HEK293 (cell line): ENCODE results near the gene NTMT1.

Experiments
- BCL11B ChIP-seq: fragments of 450-650 bp; formaldehyde crosslinking; IDR thresholded peaks from 2 replicates; pipeline ENCODE4 v1.5.1; 2016; ENCODE audit warnings: low read depth, missing biosample characterization, missing genetic modification characterization
- GLIS1 ChIP-seq: fragments of 450-650 bp; formaldehyde crosslinking; IDR thresholded peaks from 2 replicates; pipeline ENCODE4 v1.5.1; 2016; ENCODE audit warnings: missing biosample characterization, missing genetic modification characterization
- KLF10 ChIP-seq: fragments of 450-650 bp; IDR thresholded peaks from 2 replicates; pipeline ENCODE4 v1.5.1; 2018; ENCODE audit warnings: missing biosample characterization, mild to moderate bottlenecking, missing genetic modification characterization
- MYNN ChIP-seq: fragments of 450-650 bp; formaldehyde crosslinking; IDR thresholded peaks from 2 replicates; pipeline ENCODE4 v1.5.1; 2016; ENCODE audit warnings: missing biosample characterization, missing genetic modification characterization, borderline replicate concordance
- SCRT1 ChIP-seq: fragments of 450-650 bp; formaldehyde crosslinking; IDR thresholded peaks from 2 replicates; pipeline ENCODE4 v1.5.1; 2016; ENCODE audit warnings: missing biosample characterization, missing genetic modification characterization, borderline replicate concordance
- TSHZ1 ChIP-seq: fragments of 450-650 bp; formaldehyde crosslinking; IDR thresholded peaks from 2 replicates; pipeline ENCODE4 v1.5.1; 2016; ENCODE audit warnings: missing biosample characterization, missing genetic modification characterization, borderline replicate concordance
- ZBTB49 ChIP-seq: fragments of 450-650 bp; formaldehyde crosslinking; IDR thresholded peaks from 2 replicates; pipeline ENCODE4 v1.5.1; 2016; ENCODE audit warnings: missing biosample characterization, missing genetic modification characterization, low read depth
- ZFP41 ChIP-seq: fragments of 450-650 bp; formaldehyde crosslinking; IDR thresholded peaks from 2 replicates; pipeline ENCODE4 v1.5.1; 2016; ENCODE audit warnings: missing biosample characterization, missing genetic modification characterization, borderline replicate concordance
- ZNF121 ChIP-seq: fragments of 450-650 bp; formaldehyde crosslinking; IDR thresholded peaks from 2 replicates; pipeline ENCODE4 v1.5.1; 2016; ENCODE audit warnings: missing biosample characterization, missing genetic modification characterization
- ZNF132 ChIP-seq: fragments of 450-650 bp; formaldehyde crosslinking; IDR thresholded peaks from 2 replicates; pipeline ENCODE4 v1.5.1; 2017; ENCODE audit warnings: missing biosample characterization, missing genetic modification characterization, borderline replicate concordance
- ZNF175 ChIP-seq: fragments of 450-650 bp; formaldehyde crosslinking; IDR thresholded peaks from 2 replicates; pipeline ENCODE4 v1.5.1; 2016; ENCODE audit warnings: missing biosample characterization, missing genetic modification characterization
- ZNF19 ChIP-seq: fragments of 450-650 bp; formaldehyde crosslinking; IDR thresholded peaks from 2 replicates; pipeline ENCODE4; 2016; ENCODE audit warnings: missing biosample characterization, missing genetic modification characterization, low read depth
- ZNF2 ChIP-seq: fragments of 450-650 bp; formaldehyde crosslinking; IDR thresholded peaks from 2 replicates; pipeline ENCODE4 v1.5.1; 2016; ENCODE audit warnings: missing biosample characterization, missing genetic modification characterization
- ZNF211 ChIP-seq: fragments of 450-650 bp; formaldehyde crosslinking; IDR thresholded peaks from 2 replicates; pipeline ENCODE4 v1.5.1; 2016; ENCODE audit warnings: low read depth, missing biosample characterization, missing genetic modification characterization
- ZNF266 ChIP-seq: fragments of 450-650 bp; formaldehyde crosslinking; IDR thresholded peaks from 2 replicates; pipeline ENCODE4 v1.5.1; 2016; ENCODE audit warnings: missing biosample characterization, missing genetic modification characterization, low read depth
- ZNF529 ChIP-seq: fragments of 450-650 bp; formaldehyde crosslinking; IDR thresholded peaks from 2 replicates; pipeline ENCODE4 v1.5.1; 2017; ENCODE audit warnings: missing genetic modification characterization, missing biosample characterization; ENCODE audit not compliant: insufficient replicate concordance
- ZNF548 ChIP-seq: fragments of 450-650 bp; formaldehyde crosslinking; IDR thresholded peaks from 2 replicates; pipeline ENCODE4 v1.5.1; 2016; ENCODE audit warnings: missing biosample characterization, missing genetic modification characterization
- ZNF549 ChIP-seq: fragments of 450-650 bp; IDR thresholded peaks from 2 replicates; pipeline ENCODE4 v1.5.1; 2018; ENCODE audit warnings: missing biosample characterization, missing genetic modification characterization, mild to moderate bottlenecking, inconsistent platforms, moderate library complexity
- ZNF555 ChIP-seq: fragments of 450-650 bp; formaldehyde crosslinking; conservative IDR thresholded peaks from 2 replicates; pipeline ENCODE4 v1.5.1; 2017; ENCODE audit warnings: missing biosample characterization, mild to moderate bottlenecking, missing genetic modification characterization, inconsistent platforms
- ZNF660 ChIP-seq: fragments of 450-650 bp; IDR thresholded peaks from 2 replicates; pipeline ENCODE4 v1.5.1; 2018; ENCODE audit warnings: missing biosample characterization, mild to moderate bottlenecking, missing genetic modification characterization
- ZNF76 ChIP-seq: fragments of 450-650 bp; formaldehyde crosslinking; IDR thresholded peaks from 2 replicates; pipeline ENCODE4; 2016; ENCODE audit warnings: low read depth, missing biosample characterization, missing genetic modification characterization, borderline replicate concordance
- ZNF777 ChIP-seq: fragments of 450-650 bp; formaldehyde crosslinking; IDR thresholded peaks from 2 replicates; pipeline ENCODE4 v1.5.1; 2017; ENCODE audit warnings: missing biosample characterization, missing genetic modification characterization, borderline replicate concordance
- ZSCAN23 ChIP-seq: fragments of 450-650 bp; formaldehyde crosslinking; IDR thresholded peaks from 2 replicates; pipeline ENCODE4 v1.5.1; 2016; ENCODE audit warnings: missing biosample characterization, missing genetic modification characterization
- ZSCAN30 ChIP-seq: fragments of 450-650 bp; IDR thresholded peaks from 2 replicates; pipeline ENCODE4 v1.5.1; 2018; ENCODE audit warnings: missing biosample characterization, mild to moderate bottlenecking, missing genetic modification characterization, moderate library complexity
- ZSCAN5A ChIP-seq: fragments of 450-650 bp; formaldehyde crosslinking; IDR thresholded peaks from 2 replicates; pipeline ENCODE4 v1.5.1; 2016; ENCODE audit warnings: missing biosample characterization, missing genetic modification characterization
- ZXDB ChIP-seq: fragments of 450-650 bp; formaldehyde crosslinking; IDR thresholded peaks from 2 replicates; pipeline ENCODE4 v1.5.1; 2016; ENCODE audit warnings: missing biosample characterization, missing genetic modification characterization
- TF ChIP-seq, protein P1 (sequence below): fragments of 450-650 bp; formaldehyde crosslinking; IDR thresholded peaks from 2 replicates; pipeline ENCODE4 v1.5.1; 2016; ENCODE audit warnings: missing biosample characterization, missing genetic modification characterization
- TF ChIP-seq, protein P2 (sequence below): fragments of 450-650 bp; formaldehyde crosslinking; IDR thresholded peaks from 2 replicates; pipeline ENCODE4 v1.5.1; 2016; ENCODE audit warnings: missing biosample characterization, missing genetic modification characterization

NTMT1 gene

DNA sequence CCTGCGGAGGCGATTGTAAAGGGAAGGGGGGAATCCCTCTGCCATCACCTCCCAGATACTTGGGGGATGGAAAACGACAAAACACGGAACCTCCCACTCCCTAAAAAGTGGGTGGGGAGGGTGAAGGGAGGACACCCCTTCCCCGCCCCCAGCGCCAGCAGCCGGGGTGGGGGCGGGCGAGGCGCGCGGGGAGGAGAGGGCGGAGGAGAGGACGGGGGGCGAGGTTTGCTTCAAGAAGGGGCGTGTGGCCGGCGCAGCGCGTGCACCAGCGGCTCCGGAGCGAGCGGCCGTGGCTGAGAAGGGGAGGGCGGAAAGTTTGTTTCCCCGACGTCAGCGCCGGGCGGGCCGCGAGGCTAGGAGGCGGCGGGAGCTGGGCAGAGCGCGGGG lies 39.4 kb downstream of the NTMT1 start, which contains the start of gene PRRX2 (continued):
- no peak for TF ChIP-seq ZFP41 (tag by site-specific recombination)
- TF ChIP-seq ZSCAN30 = no peak
- TF ChIP-seq, protein P1, sequence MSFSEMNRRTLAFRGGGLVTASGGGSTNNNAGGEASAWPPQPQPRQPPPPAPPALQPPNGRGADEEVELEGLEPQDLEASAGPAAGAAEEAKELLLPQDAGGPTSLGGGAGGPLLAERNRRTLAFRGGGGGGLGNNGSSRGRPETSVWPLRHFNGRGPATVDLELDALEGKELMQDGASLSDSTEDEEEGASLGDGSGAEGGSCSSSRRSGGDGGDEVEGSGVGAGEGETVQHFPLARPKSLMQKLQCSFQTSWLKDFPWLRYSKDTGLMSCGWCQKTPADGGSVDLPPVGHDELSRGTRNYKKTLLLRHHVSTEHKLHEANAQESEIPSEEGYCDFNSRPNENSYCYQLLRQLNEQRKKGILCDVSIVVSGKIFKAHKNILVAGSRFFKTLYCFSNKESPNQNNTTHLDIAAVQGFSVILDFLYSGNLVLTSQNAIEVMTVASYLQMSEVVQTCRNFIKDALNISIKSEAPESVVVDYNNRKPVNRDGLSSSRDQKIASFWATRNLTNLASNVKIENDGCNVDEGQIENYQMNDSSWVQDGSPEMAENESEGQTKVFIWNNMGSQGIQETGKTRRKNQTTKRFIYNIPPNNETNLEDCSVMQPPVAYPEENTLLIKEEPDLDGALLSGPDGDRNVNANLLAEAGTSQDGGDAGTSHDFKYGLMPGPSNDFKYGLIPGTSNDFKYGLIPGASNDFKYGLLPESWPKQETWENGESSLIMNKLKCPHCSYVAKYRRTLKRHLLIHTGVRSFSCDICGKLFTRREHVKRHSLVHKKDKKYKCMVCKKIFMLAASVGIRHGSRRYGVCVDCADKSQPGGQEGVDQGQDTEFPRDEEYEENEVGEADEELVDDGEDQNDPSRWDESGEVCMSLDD = no peak
- TF ChIP-seq ZNF266 (tag by site-specific recombination) = no peak
- no peak for TF ChIP-seq ZNF132 (tag by site-specific recombination)
- TF ChIP-seq ZBTB49 (tag by site-specific recombination) = no peak
- TF ChIP-seq ZNF548 (tag by site-specific recombination) = no peak
- no peak for TF ChIP-seq GLIS1 (tag by site-specific recombination)
- peak; percentile 70; the same call in 1 of the 2 replicates for TF ChIP-seq ZNF777 (tag by site-specific recombination)
- TF ChIP-seq ZNF549 (tag by site-specific recombination) = no peak
- no peak for TF ChIP-seq KLF10
- TF ChIP-seq ZNF660 (tag by site-specific recombination) = no peak
- TF ChIP-seq BCL11B = no peak
- TF ChIP-seq ZNF211 (tag by site-specific recombination) = no peak
- no peak for TF ChIP-seq ZNF19 (tag by site-specific recombination)
- no peak for TF ChIP-seq ZNF555 (tag by site-specific recombination)
- no peak for TF ChIP-seq ZNF529 (tag by site-specific recombination)
- TF ChIP-seq SCRT1 (tag by site-specific recombination) = no peak
- no peak for TF ChIP-seq ZSCAN5A
- no peak for TF ChIP-seq ZSCAN23 (tag by site-specific recombination)
- TF ChIP-seq ZNF76 = no peak
- TF ChIP-seq TSHZ1 (tag by site-specific recombination) = no peak
- TF ChIP-seq ZNF2 (tag by site-specific recombination) = no peak
- no peak for TF ChIP-seq ZXDB
- TF ChIP-seq ZNF175 (tag by site-specific recombination) = no peak
- TF ChIP-seq, protein P2, sequence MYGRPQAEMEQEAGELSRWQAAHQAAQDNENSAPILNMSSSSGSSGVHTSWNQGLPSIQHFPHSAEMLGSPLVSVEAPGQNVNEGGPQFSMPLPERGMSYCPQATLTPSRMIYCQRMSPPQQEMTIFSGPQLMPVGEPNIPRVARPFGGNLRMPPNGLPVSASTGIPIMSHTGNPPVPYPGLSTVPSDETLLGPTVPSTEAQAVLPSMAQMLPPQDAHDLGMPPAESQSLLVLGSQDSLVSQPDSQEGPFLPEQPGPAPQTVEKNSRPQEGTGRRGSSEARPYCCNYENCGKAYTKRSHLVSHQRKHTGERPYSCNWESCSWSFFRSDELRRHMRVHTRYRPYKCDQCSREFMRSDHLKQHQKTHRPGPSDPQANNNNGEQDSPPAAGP (tag by site-specific recombination) = peak; percentile 88
- no peak for TF ChIP-seq ZNF121 (tag by site-specific recombination)
- no peak for TF ChIP-seq MYNN (tag by site-specific recombination)
